ENCODE measurements around the gene LTBP4. TPM values are rescaled to one million over a fixed set of nuclear protein-coding genes. Genes with fewer than 3 reads are reported as not detected.

Gene LTBP4
- total and polyA plus RNA-seq, 2 of the 13 experiments (the other 11 are each of a cell fraction or from before 2014, with no cell fraction given) = 0.86 to 2.3 TPM

DNA sequence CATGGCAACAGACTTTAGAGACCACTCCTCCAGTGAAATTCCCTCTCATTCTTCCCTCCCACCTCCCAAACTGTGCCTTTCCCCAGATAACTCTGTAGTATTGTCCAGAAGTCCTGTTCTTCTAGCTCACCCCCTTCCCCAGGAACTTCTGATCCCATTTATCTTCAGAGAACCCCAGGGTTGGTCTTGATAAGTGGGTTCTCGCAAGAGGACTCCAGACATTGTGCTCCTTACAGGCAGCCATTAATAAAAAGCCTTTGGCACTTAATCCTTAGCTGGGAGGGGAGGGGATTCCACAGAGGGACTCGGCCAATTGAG is 1.9 kb downstream of the LTBP4 start:
- Histone ChIP-seq H3K9ac (ENCODE audit: insufficient read depth, low read depth, low read length) (no peak overlapping the region; the same call in 1 of the 2 replicates), H3K36me3 (replicated peaks in 1 of 2; ENCODE audit: control insufficient read depth in 1 of 2, insufficient read depth in 2 of 2, low read length in 2 of 2) (no peaks in the 10 kb centered on the region), H3K27ac (ENCODE audit: extremely low read length, insufficient read depth, low read length) (peak overlapping the region; percentile 39), H3K4me3 (replicated peaks in 1 of 3; ENCODE audit: insufficient read depth in 1 of 3, low read depth in 2 of 3, low read length in 3 of 3) (0 out of 6 replicates have a peak overlapping the region, but pooled peaks of 1 of the 3 experiments have one; percentile 63), H3K4me1 (ENCODE audit: insufficient read depth, low read length) (peaks cover 77% of the 10 kb centered on the region), H4K20me1 (ENCODE audit: insufficient read depth, low read length) (peaks cover 5% of the 10 kb centered on the region), H3K4me2 (ENCODE audit: low read depth, low read length) (peak overlapping the region; percentile 84), H3K9me3 (ENCODE audit: low read length) (no peaks in the 10 kb centered on the region), H3K79me2 (ENCODE audit: insufficient read depth, low read length) (no peaks in the 10 kb centered on the region), H3K27me3 (ENCODE audit: control insufficient read depth in 1 of 2, insufficient read depth in 2 of 2, low read length in 2 of 2) (peaks cover 6 to 61% of the 10 kb centered on the region in 2 experiments; a peak in 3 of 5 replicates), H2AFZ (ENCODE audit: low read length) (no peak overlapping the region)
- 42% methylated on average over 2 of the region's 2 CpGs for WGBS (ENCODE audit: low lambda C conversion rate)
- in situ Hi-C loops (cut with HindIII; ENCODE audit: extremely low pct_ligation_motif_present, low pct_unique_long_range_greater_than_20kb) = loop anchor here (5.0 kb wide), 1 partner anchor 71 kb away; no protein-coding TSS in a partner anchor
- CTCF ChIA-PET (ENCODE audit: low intra/inter-chr PET ratio, low total read pairs) = interaction anchor here (1.6 to 6.8 kb wide), 3 partner anchors 31 to 62 kb away, joined by 3 to 37 read pairs (median 5); no protein-coding TSS in a partner anchor
- intact Hi-C loops (cut with micrococcal nuclease; ENCODE audit: unreplicated experiment) = no loop called here
- POLR2A ChIA-PET = interaction anchor here (1.1 to 2.7 kb wide), 11 partner anchors 8 to 229 kb away, joined by 3 to 11 read pairs (median 4); partner anchors contain the start of genes BLVRB and SERTAD1
- no peak for FAIRE-seq
- no peak for DNase-seq (ENCODE audit: low spot score)
- no peak for ATAC-seq
- TSS peak; percentile 59 for BruUV-seq (replicated peaks)
- no peak for TF ChIP-seq ADNP (CRISPR knock-in tag; IDR thresholded peaks at IDR 0.05)
- no peak for TF ChIP-seq GLI4 (CRISPR knock-in tag; IDR thresholded peaks at IDR 0.05; ENCODE audit: borderline replicate concordance)
- TF ChIP-seq TOPORS (CRISPR knock-in tag; IDR thresholded peaks at IDR 0.05) = no peak
- TF ChIP-seq TBL1XR1 (IDR thresholded peaks at IDR 0.05; ENCODE audit: borderline replicate concordance, low read length, partially characterized antibody) = no peak
- no peak for TF ChIP-seq E2F1 (CRISPR knock-in tag; IDR thresholded peaks at IDR 0.05)
- TF ChIP-seq ZNF512 (CRISPR knock-in tag; IDR thresholded peaks at IDR 0.05) = no peak
- TF ChIP-seq, protein P1, sequence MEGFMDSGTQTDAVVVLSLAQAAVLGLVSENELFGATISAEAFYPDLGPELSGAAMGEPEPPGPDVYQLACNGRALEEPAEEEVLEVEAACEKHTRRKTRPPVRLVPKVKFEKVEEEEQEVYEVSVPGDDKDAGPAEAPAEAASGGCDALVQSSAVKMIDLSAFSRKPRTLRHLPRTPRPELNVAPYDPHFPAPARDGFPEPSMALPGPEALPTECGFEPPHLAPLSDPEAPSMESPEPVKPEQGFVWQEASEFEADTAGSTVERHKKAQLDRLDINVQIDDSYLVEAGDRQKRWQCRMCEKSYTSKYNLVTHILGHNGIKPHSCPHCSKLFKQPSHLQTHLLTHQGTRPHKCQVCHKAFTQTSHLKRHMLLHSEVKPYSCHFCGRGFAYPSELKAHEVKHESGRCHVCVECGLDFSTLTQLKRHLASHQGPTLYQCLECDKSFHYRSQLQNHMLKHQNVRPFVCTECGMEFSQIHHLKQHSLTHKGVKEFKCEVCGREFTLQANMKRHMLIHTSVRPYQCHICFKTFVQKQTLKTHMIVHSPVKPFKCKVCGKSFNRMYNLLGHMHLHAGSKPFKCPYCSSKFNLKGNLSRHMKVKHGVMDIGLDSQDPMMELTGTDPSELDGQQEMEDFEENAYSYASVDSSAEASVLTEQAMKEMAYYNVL (CRISPR knock-in tag; IDR thresholded peaks at IDR 0.05; ENCODE audit: borderline replicate concordance) = no peak
- TF ChIP-seq, protein P2, sequence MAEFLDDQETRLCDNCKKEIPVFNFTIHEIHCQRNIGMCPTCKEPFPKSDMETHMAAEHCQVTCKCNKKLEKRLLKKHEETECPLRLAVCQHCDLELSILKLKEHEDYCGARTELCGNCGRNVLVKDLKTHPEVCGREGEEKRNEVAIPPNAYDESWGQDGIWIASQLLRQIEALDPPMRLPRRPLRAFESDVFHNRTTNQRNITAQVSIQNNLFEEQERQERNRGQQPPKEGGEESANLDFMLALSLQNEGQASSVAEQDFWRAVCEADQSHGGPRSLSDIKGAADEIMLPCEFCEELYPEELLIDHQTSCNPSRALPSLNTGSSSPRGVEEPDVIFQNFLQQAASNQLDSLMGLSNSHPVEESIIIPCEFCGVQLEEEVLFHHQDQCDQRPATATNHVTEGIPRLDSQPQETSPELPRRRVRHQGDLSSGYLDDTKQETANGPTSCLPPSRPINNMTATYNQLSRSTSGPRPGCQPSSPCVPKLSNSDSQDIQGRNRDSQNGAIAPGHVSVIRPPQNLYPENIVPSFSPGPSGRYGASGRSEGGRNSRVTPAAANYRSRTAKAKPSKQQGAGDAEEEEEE (CRISPR knock-in tag; IDR thresholded peaks at IDR 0.05; ENCODE audit: borderline replicate concordance) = no peak
- TF ChIP-seq ZBTB46 (CRISPR knock-in tag; IDR thresholded peaks at IDR 0.05; ENCODE audit: borderline replicate concordance) = no peak
- TF ChIP-seq, protein P3, sequence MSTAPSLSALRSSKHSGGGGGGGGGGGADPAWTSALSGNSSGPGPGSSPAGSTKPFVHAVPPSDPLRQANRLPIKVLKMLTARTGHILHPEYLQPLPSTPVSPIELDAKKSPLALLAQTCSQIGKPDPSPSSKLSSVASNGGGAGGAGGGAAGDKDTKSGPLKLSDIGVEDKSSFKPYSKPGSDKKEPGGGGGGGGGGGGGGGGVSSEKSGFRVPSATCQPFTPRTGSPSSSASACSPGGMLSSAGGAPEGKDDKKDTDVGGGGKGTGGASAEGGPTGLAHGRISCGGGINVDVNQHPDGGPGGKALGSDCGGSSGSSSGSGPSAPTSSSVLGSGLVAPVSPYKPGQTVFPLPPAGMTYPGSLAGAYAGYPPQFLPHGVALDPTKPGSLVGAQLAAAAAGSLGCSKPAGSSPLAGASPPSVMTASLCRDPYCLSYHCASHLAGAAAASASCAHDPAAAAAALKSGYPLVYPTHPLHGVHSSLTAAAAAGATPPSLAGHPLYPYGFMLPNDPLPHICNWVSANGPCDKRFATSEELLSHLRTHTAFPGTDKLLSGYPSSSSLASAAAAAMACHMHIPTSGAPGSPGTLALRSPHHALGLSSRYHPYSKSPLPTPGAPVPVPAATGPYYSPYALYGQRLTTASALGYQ (CRISPR knock-in tag; IDR thresholded peaks at IDR 0.05) = no peak
- no peak for TF ChIP-seq ZNF235 (CRISPR knock-in tag; IDR thresholded peaks at IDR 0.05; ENCODE audit: borderline replicate concordance)
- TF ChIP-seq CEBPG (CRISPR knock-in tag; IDR thresholded peaks at IDR 0.05) = no peak
- TF ChIP-seq NCOA2 (CRISPR knock-in tag; IDR thresholded peaks at IDR 0.05) = no peak
- TF ChIP-seq THAP11 (CRISPR knock-in tag; IDR thresholded peaks at IDR 0.05) = no peak

Measured in HepG2 (cell line).